ENCODE results near the gene FRY.
"Not testable (repeated sequence)": the region's sequence is repeated elsewhere in the genome, so short reads cannot be mapped to it uniquely, and the experiment has no call there.

Gene FRY

DNA sequence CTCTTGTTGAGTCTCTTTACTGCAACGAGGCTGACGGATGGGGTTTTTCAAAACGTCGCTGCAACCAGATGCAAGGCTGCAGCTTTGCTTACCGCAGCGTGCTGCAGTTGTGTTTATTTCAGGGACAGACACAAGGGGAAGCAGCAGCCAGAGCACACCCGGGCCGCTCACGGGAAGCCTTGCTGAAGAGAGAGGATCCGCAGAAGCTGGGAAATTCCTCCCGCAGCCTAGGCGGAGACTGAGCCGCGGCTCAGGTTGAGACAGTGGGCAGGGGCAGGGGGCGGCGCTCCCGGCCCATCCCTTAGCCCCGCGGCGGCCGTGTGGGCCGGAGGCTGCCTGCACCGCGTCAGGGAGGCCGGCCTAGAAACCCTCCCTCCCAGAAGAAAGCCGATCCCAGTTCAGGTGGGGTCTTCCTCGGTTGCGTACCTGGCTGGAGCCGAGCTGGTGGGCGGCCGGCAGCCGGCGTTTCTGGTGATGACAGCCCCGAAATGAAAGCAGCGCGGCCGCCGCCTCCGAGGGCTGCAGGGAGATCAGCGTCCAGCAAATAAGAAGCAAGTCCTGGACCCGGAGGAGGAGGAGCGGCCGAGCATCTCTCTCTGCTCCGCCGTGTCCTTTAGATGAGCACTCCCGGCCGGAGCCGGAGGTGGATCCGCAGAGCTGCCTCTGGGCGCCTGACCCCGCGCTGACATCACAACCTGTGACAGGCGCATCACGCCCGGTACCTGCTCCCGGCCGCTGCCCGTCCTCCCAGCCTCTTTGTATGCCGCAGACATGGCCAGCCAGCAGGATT, at the start of gene FRY:
FRY (plus strand) TSS at position 750 of the 790 bp plus-strand sequence; CDS start at position 772, 22 bp downstream.
- DNase-seq (ENCODE audit: low read depth) = peak; percentile 83

DNA sequence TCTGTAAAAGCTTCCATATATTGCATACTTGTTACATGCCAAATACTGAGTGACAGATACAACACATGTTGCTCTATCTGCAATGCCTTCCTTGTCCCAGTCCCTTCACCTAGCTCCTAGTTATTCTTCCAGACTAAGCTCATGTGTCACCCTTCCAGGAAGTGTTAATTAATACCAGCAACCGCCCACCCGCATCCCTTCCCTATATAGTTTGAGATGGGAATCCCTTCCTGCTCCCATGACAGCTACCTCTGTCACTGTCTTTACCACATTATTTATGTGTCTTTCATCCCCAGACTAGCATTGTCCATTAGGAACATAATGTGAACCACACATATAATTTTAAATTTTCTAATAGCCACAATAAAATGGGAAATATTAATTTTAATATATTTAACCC, 49.5 kb upstream of the FRY start:
- DNase-seq (ENCODE audit: low read depth) = peak; percentile 39

DNA sequence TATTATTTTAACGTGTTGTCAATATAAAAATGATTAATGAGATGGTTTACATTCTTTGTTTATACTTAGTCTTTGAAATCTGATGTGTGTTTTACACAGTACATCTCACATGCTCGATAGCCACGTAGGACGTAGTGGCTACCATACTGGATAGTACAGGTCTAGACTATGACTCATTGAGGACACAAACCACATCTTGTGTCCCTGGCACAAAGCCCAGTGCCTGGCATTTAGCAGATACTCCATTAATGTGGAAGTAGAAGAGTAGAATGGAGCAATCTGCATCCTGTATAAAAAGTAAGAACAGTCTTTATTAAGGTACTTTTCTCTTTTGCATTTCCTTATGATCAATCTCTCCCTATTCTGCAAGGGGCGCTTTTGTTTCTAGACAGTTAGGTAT, 49.0 kb upstream of the FRY start:
- peak; percentile 96 for DNase-seq (ENCODE audit: low read depth)

DNA sequence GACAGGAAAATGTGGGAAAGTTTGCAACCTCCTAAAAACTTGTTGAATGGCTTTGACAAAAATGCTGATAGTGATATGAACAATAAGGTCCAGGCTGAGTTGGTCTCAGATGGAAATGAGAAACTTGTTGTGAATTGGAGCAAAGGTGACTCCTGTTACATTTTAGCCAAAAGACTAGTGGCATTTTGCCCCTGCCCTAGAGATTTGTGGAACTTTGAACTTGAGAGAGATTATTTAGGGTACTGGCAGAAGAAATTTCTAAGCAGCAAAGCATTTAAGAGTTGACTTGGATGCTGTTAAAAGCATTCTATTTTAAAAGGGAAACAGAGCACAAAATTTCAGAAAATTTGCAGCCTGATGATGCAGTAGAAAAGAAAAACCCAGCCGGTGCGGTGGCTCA, 47.9 kb upstream of the FRY start:
- DNase-seq (ENCODE audit: low read depth) = not testable (repeated sequence)

DNA sequence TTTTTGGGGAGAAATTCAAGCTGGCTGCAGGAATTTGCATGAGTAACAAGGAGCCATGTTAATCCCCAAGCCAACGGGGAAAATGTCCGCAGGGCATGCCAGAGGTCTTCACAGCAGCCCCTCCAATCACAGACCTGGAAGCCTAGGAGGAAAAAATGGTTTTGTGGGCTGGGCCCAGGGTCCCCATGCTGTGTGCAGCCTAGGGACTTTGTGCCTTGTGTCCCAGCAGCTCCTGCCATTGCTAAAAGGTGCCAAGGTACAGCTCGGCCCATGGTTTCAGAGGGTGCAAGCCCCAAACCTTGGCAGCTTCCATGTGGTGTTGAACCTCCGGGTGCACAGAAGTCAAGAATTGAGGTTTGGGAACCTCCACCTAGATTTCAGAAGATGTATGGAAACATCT, 47.2 kb upstream of the FRY start:
- not testable (repeated sequence) for DNase-seq (ENCODE audit: low read depth)

DNA sequence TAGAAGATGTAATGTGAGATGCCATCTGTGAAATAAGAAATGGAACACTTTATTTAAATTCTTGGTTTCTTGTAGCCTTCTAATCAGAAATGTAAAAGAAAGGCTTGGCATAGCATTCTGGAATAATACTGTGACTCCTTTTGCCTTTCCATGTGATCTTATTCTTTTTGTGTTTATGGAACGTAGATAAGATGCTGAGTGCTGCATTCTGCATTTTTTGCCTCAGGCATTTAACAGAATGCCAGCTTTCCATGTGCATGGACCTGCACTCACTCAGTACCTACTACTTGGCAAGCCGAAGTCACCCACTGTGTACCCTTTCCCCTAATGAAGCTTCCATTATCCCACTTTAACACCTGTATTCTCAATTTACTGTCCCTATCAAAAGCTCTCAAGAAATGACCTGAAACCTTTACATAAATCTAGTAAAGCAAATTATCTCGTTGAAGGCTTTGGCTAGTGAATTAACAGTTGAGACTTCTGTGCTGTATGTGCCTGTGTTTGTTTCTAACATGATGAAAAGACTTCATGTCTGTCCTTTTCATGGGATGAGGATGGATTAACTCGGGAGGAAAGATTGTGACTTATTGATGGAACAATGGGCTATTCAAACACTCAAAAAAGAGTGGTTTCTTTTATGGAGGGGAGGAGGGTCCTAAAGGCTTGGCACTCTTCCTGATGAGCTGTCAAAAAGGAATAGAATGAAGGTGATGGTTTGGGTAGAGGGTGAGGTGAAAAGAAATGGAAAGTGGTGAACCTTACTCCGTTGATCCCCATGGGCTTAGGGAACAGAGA, 44.7 kb upstream of the FRY start:
- DNase-seq (ENCODE audit: low read depth) = no peak

DNA sequence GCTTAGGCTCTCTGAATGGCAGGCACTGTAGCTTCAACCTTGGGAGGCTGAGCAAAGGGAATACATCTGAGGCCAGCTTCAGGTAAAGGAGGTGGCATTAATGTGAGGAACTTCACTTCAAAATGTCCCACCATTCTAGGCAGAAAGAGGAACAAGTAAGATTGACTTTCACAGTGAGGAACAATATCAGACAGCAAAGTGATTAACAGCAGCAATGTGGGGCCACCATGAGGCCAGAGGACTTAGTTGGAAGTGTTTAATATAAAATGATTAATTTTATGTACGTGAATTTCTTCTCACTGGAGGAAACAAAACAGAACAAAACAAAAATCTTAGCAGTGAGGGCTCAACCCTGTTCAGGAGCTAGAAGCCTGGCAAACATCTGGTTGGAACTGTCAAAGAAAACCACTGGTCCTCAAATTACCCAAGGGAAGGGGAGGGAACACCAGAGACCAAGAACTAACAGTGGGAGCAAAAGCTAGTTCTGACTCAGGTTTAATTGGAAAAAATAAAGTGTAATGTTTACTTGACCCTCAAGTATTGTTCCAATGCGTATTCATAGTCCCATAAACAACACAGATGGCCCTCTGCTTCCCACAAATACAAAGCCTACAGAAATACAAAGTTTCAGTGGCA, 43.9 kb upstream of the FRY start:
- DNase-seq (ENCODE audit: low read depth) = no peak

DNA sequence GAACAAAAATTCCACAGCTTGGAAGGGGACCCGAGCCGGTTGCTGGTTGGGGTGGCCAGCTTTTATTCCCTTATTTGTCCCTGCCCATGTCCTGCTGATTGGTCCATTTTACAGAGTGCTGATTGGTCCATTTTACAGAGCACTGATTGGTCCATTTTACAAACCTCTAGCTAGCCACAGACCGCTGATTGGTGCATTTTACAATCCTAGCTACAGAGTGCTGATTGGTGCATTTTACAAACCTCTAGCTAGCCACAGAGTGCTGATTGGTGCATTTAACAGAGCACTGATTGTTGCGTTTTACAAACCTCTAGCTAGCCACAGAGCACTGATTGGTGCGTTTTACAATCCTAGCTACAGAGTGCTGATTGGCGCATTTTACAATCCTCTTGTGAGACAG, 37.2 kb upstream of the FRY start:
- DNase-seq (ENCODE audit: low read depth) = not testable (repeated sequence)

DNA sequence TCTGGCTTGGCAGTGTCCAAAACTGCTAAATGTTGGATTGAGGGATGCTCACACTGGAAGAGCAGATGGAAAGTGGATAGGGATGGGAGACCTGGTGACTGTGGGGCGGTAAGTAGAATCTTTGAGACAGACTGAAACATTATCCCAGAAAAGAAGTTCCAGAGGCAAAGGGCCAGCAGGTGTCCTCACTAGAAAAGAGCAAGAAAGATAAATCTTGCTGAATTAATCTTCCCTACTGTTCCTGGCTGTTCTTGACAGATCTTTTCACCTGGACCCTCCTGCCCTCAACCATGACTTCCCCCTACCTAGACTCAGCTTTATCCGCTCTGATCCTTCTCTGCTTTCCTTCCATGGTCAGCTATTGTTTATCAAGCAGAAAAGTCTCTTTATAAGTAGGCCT, 35.0 kb upstream of the FRY start:
- no peak for DNase-seq (ENCODE audit: low read depth)

DNA sequence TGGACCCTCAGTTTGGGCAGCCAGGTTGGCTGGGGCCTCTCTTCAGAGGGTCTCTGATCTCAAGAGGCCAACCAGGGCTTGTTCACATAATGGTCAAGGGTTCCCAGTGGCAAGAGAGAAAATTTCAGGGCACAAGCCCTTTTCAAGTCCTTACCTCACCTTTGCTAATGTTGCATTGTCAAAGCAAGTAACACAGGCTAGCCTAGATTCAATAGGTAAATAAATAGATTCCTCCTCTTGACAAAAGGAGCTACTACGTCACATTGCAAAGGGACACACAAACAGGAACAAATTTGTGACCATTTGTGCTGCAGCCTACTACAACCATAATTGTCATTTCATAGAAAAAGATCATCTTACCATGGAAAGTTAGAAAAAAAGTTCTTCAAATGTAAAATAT, 33.9 kb upstream of the FRY start:
- DNase-seq (ENCODE audit: low read depth) = no peak

DNA sequence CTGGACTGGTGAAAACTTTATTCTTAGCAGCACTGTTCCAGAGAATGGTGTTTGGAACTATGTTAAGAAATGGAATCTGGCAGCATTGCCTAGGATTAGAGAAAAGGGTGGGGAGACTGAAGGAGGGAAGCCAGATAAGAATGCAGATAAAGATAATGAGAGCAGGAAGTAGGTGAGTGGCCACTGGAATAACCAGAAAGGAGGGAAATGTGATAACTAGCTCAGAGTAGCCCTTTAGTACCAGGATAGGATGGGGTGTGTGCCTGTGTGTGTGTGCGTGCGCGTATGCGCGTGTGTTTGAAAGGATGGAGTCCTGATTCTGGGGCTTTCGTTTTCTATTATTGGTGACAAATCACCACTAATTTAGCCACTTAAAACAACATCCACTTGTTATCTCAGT, 33.4 kb upstream of the FRY start:
- DNase-seq (ENCODE audit: low read depth) = peak; percentile 40

DNA sequence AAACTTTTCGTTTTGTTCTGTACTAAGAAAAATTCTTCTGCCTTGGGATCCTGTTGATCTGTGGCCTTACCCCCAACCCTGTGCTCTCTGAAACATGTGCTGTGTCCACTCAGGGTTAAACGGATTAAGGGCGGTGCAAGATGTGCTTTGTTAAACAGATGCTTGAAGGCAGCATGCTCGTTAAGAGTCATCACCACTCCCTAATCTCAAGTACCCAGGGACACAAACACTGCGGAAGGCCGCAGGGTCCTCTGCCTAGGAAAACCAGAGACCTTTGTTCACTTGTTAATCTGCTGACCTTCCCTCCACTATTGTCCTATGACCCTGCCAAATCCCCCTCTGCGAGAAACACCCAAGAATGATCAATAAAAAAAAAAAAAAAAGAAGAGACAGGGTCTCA, 30.8 kb upstream of the FRY start:
- DNase-seq (ENCODE audit: low read depth) = not testable (repeated sequence)

DNA sequence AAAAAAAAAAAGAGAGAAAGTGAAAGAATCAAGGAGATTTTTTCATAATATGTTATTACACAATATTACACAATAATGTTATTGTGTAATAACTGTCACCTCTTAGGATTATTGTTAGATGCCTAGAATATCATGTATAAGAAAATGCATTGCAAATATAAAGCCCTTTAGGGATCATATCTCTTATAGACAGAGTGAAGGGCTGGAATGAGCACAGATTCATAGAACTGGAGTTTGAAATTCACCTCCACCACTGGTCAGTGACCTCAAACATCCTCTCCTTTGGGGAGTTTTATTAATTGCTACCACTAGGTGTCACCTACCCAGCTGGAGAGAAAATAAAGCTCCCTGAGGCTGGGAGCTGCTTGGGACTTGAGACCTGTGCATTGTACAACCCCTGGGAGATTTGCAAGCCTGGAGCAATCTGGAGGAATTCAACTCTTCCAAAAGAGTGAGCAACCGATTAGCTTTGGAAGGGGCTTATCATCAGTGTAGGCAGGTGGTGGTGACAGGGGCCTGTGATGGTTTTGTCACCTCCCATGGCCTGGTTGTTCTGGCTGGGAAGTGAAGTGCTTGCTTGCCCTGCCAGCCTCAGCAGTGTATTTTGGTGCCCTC, 30.3 kb upstream of the FRY start:
- DNase-seq (ENCODE audit: low read depth) = peak; percentile 71

DNA sequence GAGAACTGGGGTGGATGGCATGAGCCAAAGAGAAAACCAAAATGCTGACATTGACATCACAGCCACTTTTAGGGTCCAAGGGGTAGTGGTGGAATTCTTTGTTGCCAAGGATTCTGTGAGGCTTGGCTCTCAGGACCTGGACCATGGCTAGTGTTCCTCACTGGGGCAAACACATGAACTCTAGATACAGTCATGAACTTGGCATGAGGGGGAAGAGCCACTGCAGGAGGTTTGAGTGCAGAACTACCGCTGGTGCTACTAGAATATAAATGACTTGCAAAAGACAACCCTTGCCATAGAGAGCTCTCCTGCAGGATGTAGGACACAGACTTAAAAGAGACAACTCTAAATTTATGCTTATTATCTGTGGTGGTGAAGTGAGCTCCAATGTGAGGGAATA, 29.8 kb upstream of the FRY start:
- no peak for DNase-seq (ENCODE audit: low read depth)

DNA sequence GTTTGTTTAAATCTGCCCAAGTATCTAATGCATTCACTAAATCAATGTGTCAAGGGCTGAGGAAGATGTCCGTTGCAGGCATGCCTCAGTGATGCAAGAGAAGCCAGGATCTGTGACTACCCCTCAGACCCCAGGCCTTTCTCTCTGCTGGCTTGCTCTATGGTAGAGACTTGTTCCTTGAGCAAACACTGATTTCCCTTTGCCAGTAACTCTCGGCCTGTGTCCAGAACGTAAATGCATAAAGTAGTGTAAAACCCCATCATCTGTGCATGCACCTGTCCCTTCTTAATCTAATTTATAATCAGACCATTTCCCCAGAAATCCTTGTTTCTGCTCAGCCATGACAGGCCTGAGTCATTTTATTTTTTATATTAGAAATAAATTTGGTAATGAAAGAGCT, 28.7 kb upstream of the FRY start:
- DNase-seq (ENCODE audit: low read depth) = no peak

DNA sequence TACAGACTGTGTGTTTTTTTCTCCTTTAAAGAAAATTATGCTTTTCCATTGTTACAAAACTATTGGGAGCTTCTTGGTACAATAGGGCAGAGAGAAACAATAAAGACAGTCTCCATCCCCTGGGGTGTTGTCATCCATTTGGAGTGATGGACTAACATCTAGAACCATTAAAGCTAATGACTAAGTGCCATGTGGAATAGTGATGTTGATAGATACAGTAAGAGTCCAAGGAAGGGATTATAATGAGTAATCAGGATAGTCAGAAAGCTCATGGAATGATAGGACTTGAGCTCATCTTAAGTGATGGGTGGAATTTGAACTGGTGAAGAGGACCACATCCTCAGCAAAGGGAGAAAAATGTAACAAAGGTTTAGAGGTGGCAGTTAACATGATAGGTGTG, 24.1 kb upstream of the FRY start:
- DNase-seq (ENCODE audit: low read depth) = peak; percentile 51

DNA sequence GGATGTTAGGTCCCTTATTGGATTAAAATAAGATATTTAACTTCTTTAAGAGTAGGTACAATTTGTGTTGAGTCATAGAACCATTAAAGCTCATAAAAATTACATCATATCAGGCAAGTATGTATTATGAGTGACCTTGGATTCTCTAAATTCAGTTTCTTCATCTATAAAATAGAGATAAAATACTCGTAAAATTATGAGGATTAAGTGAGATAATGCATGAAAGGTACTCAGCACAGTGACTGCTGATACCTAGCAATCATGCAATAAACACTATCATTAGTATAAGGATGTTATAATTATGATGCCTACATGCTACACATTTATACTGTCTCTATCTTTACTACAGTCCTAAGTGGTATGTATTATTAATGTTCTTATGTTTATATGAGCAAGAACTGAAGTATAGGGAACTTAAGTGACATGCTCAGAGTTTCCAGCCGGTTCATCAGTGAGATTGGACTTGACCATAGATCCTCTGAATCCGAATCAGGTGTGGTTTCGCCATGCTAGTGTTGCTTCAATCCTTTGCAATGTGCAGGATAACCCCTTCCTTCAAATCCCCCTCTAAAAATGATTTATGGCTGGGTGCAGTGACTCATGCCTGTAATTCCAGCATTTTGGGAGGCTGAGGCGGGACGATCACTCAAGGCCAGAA, 22.9 kb upstream of the FRY start:
- no peak for DNase-seq (ENCODE audit: low read depth)

DNA sequence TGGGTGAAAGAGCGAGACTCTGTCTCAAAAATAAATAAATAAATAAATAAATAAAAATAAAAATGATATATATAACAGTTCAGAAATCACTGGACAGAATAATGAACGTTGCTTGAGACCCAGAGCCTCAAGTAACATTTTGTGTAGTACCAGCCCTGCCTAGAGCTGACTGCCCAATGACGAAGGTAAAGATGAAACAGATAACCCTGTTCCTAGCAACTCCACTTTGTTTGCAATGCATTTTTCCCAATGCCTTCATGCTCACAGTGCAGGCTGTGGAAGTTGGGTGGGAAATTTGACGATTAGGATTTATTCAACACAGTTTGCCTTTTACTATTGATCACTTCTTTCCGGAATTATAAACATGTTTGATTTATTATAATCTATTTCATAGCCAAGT, 22.2 kb upstream of the FRY start:
- DNase-seq (ENCODE audit: low read depth) = no peak

DNA sequence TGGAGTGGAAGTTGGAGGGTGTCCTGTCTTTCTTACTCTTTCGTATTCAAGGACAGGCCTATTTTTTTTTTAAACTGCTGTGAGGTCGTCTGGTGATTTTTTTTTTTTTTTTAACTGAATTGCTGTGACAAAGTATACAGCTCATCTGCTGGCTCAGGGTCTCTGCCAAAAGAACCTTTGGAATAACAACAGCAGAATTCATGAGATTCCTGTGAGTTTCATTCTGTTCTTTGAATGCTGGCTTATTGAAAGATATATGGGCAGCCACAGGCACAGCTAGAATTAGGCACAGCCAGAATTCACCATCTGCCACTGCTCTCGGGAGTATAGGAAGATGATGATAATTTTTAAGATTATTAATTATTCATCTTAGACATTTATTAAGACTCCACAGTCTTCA, 21.4 kb upstream of the FRY start:
- peak; percentile 70 for DNase-seq (ENCODE audit: low read depth)

DNA sequence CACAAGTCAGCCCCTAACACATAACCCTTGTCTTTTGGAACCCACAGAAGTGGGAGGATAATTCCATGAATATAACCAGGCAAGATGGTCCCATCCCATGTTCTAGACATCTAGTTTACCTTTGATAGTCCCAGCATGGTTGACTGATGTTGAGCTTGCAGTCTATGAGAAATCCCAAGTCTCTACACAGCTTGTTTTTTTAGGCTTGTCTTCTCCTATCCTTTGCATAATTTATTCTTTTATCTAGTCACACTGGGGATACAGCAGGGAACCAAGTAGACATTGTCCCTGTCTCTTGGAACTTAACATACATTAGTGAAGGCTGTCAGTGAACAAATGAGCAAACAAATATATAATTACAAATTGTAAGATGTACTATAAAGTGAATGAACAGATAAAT, 19.6 kb upstream of the FRY start:
- DNase-seq (ENCODE audit: low read depth) = no peak

DNA sequence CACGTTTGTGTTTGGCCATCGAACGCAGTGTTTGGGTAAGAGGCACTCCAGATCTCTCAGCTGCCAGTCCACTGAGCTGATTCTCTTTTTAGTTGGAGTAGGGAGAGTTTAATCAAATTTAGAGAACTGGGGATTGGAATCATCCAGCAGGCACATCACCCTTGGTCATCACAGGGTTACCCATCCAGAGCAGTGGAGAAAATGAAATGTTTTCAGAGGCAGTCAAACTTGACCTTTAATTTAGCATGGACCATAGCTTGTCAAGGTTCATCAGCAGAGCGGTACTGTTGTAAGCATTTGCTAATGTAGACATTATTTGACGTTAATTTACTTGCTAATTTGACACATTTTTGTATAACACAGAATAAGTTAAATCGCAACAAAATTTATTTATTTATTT, 18.4 kb upstream of the FRY start:
- DNase-seq (ENCODE audit: low read depth) = no peak

DNA sequence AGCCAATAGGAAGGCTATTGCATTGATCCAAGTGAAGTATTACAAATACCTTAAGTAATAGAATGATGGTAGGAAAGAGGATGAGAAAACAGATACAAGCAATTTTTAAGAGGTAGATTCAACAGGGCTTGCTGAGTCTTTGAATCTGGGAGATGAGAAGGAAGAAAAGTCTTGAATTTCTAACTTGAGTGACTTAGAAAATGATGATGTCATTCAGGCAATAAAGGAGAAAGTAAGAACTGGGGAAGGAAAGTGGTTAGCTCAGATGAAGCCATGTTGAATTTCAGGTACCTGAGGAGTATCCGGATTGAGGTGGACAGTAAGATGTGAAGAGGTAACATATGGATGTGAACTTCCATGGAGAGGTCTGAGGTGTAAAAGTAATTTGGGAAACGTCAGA, 15.5 kb upstream of the FRY start:
- DNase-seq (ENCODE audit: low read depth) = no peak

All from EH (cell line).